Common myeloid progenitor, CD34-positive (primary cell): ENCODE measurements around the gene COL4A2.

ENCODE experiments used
- CTCF ChIA-PET: fragments of 350-600 bp; sonication (Branson Sonifier 250); formaldehyde crosslinking; loops from one replicate; lab custom pipeline; 2021; ENCODE audit warnings: antibody characterized with exemption; lab: Charles Lee
- POLR2A ChIA-PET: fragments of 350-600 bp; sonication (Branson Sonifier 250); formaldehyde crosslinking; loops from one replicate; lab custom pipeline; 2021; ENCODE audit warnings: antibody characterized with exemption; lab: Charles Lee
- DNase-seq, 3 donors: peaks; one replicate each; pipeline versions ENCODE4 v3.0.0 to v3.0.0-alpha.2; 2013
- H3K27ac ChIP-seq, 2 experiments: 1 replicate in 1 of 2; 2 replicates in 1 of 2; pipeline ENCODE4 v1.7.0; 2013; ENCODE audit warnings: inconsistent platforms in 2 of 2, low read length in 2 of 2, mild to moderate bottlenecking in 2 of 2, low read depth in 1 of 2, moderate library complexity in 1 of 2; ENCODE audit not compliant: severe bottlenecking in 2 of 2, insufficient read depth in 1 of 2, poor library complexity in 1 of 2
- H3K27me3 ChIP-seq, 5 experiments: replicated peaks in 2 of 5; 1 replicate in 3 of 5; 2 replicates in 2 of 5; pipeline versions ENCODE4 v1.6.1 to v1.7.0; 2013; ENCODE audit warnings: low read length in 4 of 5, mild to moderate bottlenecking in 2 of 5, moderate library complexity in 2 of 5, inconsistent platforms in 1 of 5; ENCODE audit not compliant: insufficient read depth in 5 of 5, control insufficient read depth in 4 of 5
- H3K36me3 ChIP-seq, 4 experiments: 1 replicate in 2 of 4; 2 replicates in 2 of 4; pipeline versions ENCODE4 v1.6.1 to v1.7.0; 2013; ENCODE audit warnings: low read length in 3 of 4, control low read depth in 1 of 4, mild to moderate bottlenecking in 1 of 4; ENCODE audit not compliant: control insufficient read depth in 4 of 4, insufficient read depth in 4 of 4
- H3K4me1 ChIP-seq, 4 experiments: 1 replicate in 3 of 4; 2 replicates in 1 of 4; pipeline versions ENCODE4 v1.6.1 to v1.7.1; 2013; ENCODE audit warnings: low read length in 3 of 4, mild to moderate bottlenecking in 3 of 4, control low read depth in 1 of 4, inconsistent platforms in 1 of 4, moderate library complexity in 1 of 4; ENCODE audit not compliant: control insufficient read depth in 4 of 4, insufficient read depth in 4 of 4; ENCODE audit errors: control extremely low read depth in 1 of 4
- H3K4me3 ChIP-seq, 7 experiments: 1 replicate in 4 of 7; 2 replicates in 3 of 7; pipeline versions ENCODE4 v1.5.1 to v1.7.0; 2013; ENCODE audit warnings: mild to moderate bottlenecking in 7 of 7, low read length in 6 of 7, moderate library complexity in 6 of 7, inconsistent platforms in 2 of 7, low read depth in 2 of 7, control low read depth in 1 of 7; ENCODE audit not compliant: insufficient read depth in 4 of 7, control insufficient read depth in 1 of 7; ENCODE audit errors: extremely low read depth in 1 of 7
- H3K9me3 ChIP-seq, 5 experiments: 1 replicate in 4 of 5; 2 replicates in 1 of 5; pipeline versions ENCODE4 v1.6.1 to v1.7.1; 2013; ENCODE audit warnings: low read length in 4 of 5, mild to moderate bottlenecking in 2 of 5, inconsistent platforms in 1 of 5, low read depth in 1 of 5, moderate library complexity in 1 of 5; ENCODE audit not compliant: control insufficient read depth in 4 of 5, insufficient read depth in 2 of 5; ENCODE audit errors: control extremely low read depth in 1 of 5
- WGBS: methylation state at CpG from one replicate; pipeline ENCODE4 v1.1.5; 2013; ENCODE audit not compliant: insufficient coverage; 5-methylcytosine and 5-hydroxymethylcytosine counted together

Gene COL4A2

GRCh38 chr13:110506859-110507566 lies 199.9 kb downstream of the COL4A2 start:
- Histone ChIP-seq H3K9me3 (no peaks in the 10 kb centered on the region), H3K4me1 (peaks cover 0 to 19% (median 14%) of the 10 kb centered on the region in 4 experiments), H3K36me3 (no peaks in the 10 kb centered on the region), H3K27ac (peak overlapping the region in 1 of 2 experiments; percentile 44), H3K4me3 (no peak overlapping the region), H3K27me3 (no peaks in the 10 kb centered on the region)
- CTCF ChIA-PET = no interaction called here
- POLR2A ChIA-PET = no interaction called here
- WGBS = 79% methylated on average over 17 of the region's 17 CpGs
- peak; percentile 28 to 66 (median 40) for DNase-seq

GRCh38 chr13:110507678-110508381 lies 200.7 kb downstream of the COL4A2 start:
- Histone ChIP-seq H3K36me3 (no peaks in the 10 kb centered on the region), H3K27me3 (no peaks in the 10 kb centered on the region), H3K4me3 (no peak overlapping the region), H3K27ac (no peak overlapping the region), H3K4me1 (peaks cover 0 to 19% (median 14%) of the 10 kb centered on the region in 4 experiments), H3K9me3 (no peaks in the 10 kb centered on the region)
- 99% methylated on average over 23 of the region's 23 CpGs for WGBS
- ChIA-PET CTCF (no interaction called here), POLR2A (no interaction called here)
- DNase-seq = peak in 1 of 3 donors; percentile 20

- H3K27me3 ChIP-seq = no peaks in the 10 kb centered on the region
- WGBS = 82% methylated on average over 4 of the region's 4 CpGs
- peaks cover 0 to 19% (median 14%) of the 10 kb centered on the region in 4 experiments for H3K4me1 ChIP-seq
- POLR2A ChIA-PET = no interaction called here
- CTCF ChIA-PET = interaction anchor here (1.0 to 1.5 kb wide), 3 partner anchors 15 to 84 kb away, joined by 3 to 5 read pairs (median 4); no protein-coding TSS in a partner anchor
- H3K36me3 ChIP-seq = no peaks in the 10 kb centered on the region
- H3K9me3 ChIP-seq = no peaks in the 10 kb centered on the region
- no peak overlapping the region for H3K4me3 ChIP-seq
- DNase-seq = peak in 2 of 3 donors; percentile 22 to 50
- no peak overlapping the region for H3K27ac ChIP-seq
These were observed 202.4 kb downstream of the COL4A2 start for GRCh38 chr13:110509478-110509926.

- Histone ChIP-seq H3K4me1 (peaks cover 0 to 19% (median 14%) of the 10 kb centered on the region in 4 experiments), H3K27ac (no peak overlapping the region), H3K9me3 (peaks cover 0 to 2% (median 0%) of the 10 kb centered on the region in 5 experiments), H3K27me3 (peaks cover 0 to 2% (median 0%) of the 10 kb centered on the region in 5 experiments), H3K4me3 (no peak overlapping the region), H3K36me3 (no peaks in the 10 kb centered on the region)
- DNase-seq = peak; percentile 50 to 85 (median 81)
- CTCF ChIA-PET = interaction anchor here (1.0 to 1.5 kb wide), 7 partner anchors 15 to 83 kb away, joined by 3 to 5 read pairs (median 3); no protein-coding TSS in a partner anchor
- POLR2A ChIA-PET = interaction anchor here (0.5 to 1.3 kb wide), 2 partner anchors 29 to 205 kb away, joined by 3 read pairs; no protein-coding TSS in a partner anchor
- WGBS = 35% methylated on average over 14 of the region's 18 CpGs
These were observed 203.1 kb downstream of the COL4A2 start for GRCh38 chr13:110509971-110510786.

- POLR2A ChIA-PET = no interaction called here
- Histone ChIP-seq H3K4me1 (peaks cover 0 to 19% (median 14%) of the 10 kb centered on the region in 4 experiments), H3K9me3 (peaks cover 0 to 4% (median 0%) of the 10 kb centered on the region in 5 experiments), H3K27me3 (peaks cover 0 to 4% (median 2%) of the 10 kb centered on the region in 5 experiments), H3K4me3 (no peak overlapping the region), H3K36me3 (no peaks in the 10 kb centered on the region), H3K27ac (no peak overlapping the region)
- WGBS = 91% methylated on average over 31 of the region's 31 CpGs
- CTCF ChIA-PET = interaction anchor here (1.3 kb wide), 1 partner anchor 23 kb away, joined by 4 read pairs; no protein-coding TSS in a partner anchor
- DNase-seq = no peak
These were observed 204.6 kb downstream of the COL4A2 start for GRCh38 chr13:110511509-110512181.

- Histone ChIP-seq H3K4me1 (peaks cover 0 to 19% (median 13%) of the 10 kb centered on the region in 4 experiments), H3K36me3 (no peaks in the 10 kb centered on the region), H3K27me3 (peaks cover 0 to 4% (median 2%) of the 10 kb centered on the region in 5 experiments), H3K27ac (no peak overlapping the region), H3K4me3 (no peak overlapping the region), H3K9me3 (peaks cover 0 to 4% (median 0%) of the 10 kb centered on the region in 5 experiments)
- no peak for DNase-seq
- POLR2A ChIA-PET = no interaction called here
- 94% methylated on average over 16 of the region's 17 CpGs for WGBS
- CTCF ChIA-PET = interaction anchor here (1.5 kb wide), 1 partner anchor 56 kb away, joined by 4 read pairs; no protein-coding TSS in a partner anchor
These were observed 205.2 kb downstream of the COL4A2 start for GRCh38 chr13:110512198-110512740.
